A673 (cell line): Measurements from ENCODE around the gene SEMA4A.

Experiments used
- CTCF ChIP-seq: fragments of 300-800, 200-600 bp; sonication (generic); conservative IDR thresholded peaks from 2 replicates; pipeline ENCODE4 v1.5.1; 2017; ENCODE audit warnings: low read depth, mild to moderate bottlenecking, antibody characterized with exemption, low read length, moderate library complexity, mixed read lengths
- EZH2 ChIP-seq: fragments of 200-600 bp; sonication (generic); IDR thresholded peaks from 2 replicates; pipeline ENCODE4 v1.6.1; 2017; ENCODE audit warnings: borderline replicate concordance, low read depth, mild to moderate bottlenecking, mixed read lengths, antibody characterized with exemption, low read length; ENCODE audit not compliant: poor library complexity, severe bottlenecking

- TF ChIP-seq CTCF (no peak), EZH2 (no peak)
Observed at GRCh38 chr1:156145650-156146019, 7.8 kb upstream of the SEMA4A start.
